Muscle of arm (tissue), 12 donors: ENCODE results near the gene SLC25A22. TPM values are rescaled to one million over a fixed set of nuclear protein-coding genes. Genes with fewer than 3 reads are reported as not detected.

Experiments
- DNase-seq: peaks from one replicate; pipeline ENCODE4 v3.0.0-alpha.2; 2013
- polyA plus RNA-seq, 12 donors: library from polyadenylated mRNA; unstranded; fragments of 120-200 nt; gene quantifications; one replicate each; pipeline ENCODE4 v1.2.1, GENCODE V29; 2013; ENCODE audit not compliant: insufficient read length in 12 of 12

The SLC25A22 gene
- polyA plus RNA-seq, 12 donors, result 7.9 to 15.5 (median 10.6) TPM; not detected in 1

- DNase-seq, result no peak
These were observed 23.0 kb downstream of the SLC25A22 start for GRCh38 chr11:774873-775592.

- no peak for DNase-seq
These were observed 24.3 kb downstream of the SLC25A22 start for GRCh38 chr11:773830-774229.

GRCh38 chr11:773425-773824, 24.7 kb downstream of the SLC25A22 start:
- no peak for DNase-seq

- DNase-seq, result no peak
These were observed 25.4 kb downstream of the SLC25A22 start for GRCh38 chr11:772429-773390.

GRCh38 chr11:771617-772204, 26.4 kb downstream of the SLC25A22 start:
- DNase-seq, result no peak

- no peak for DNase-seq
These were observed 27.2 kb downstream of the SLC25A22 start for GRCh38 chr11:770642-771616.

- DNase-seq, result no peak
These were observed 28.0 kb downstream of the SLC25A22 start for GRCh38 chr11:769887-770641.

GRCh38 chr11:767238-767637, 30.8 kb downstream of the SLC25A22 start:
- no peak for DNase-seq

GRCh38 chr11:766936-767210, 31.2 kb downstream of the SLC25A22 start:
- no peak for DNase-seq

GRCh38 chr11:766106-766935, 31.8 kb downstream of the SLC25A22 start:
- no peak for DNase-seq

- no peak for DNase-seq
These were observed 32.3 kb downstream of the SLC25A22 start for GRCh38 chr11:765802-766091.

- DNase-seq, result no peak
These were observed 32.9 kb downstream of the SLC25A22 start for GRCh38 chr11:765025-765801.

- no peak for DNase-seq
These were observed 33.6 kb downstream of the SLC25A22 start for GRCh38 chr11:764322-765024.

GRCh38 chr11:763549-764321, 34.3 kb downstream of the SLC25A22 start:
- DNase-seq, result no peak

GRCh38 chr11:763073-763463, 35.0 kb downstream of the SLC25A22 start:
- DNase-seq, result no peak

- no peak for DNase-seq
These were observed 35.5 kb downstream of the SLC25A22 start for GRCh38 chr11:762421-763072.

GRCh38 chr11:761526-762108, 36.5 kb downstream of the SLC25A22 start:
- no peak for DNase-seq
